K562 (cell line): ENCODE measurements around the gene PDE6D.

Experiments
- ARNT ChIP-seq, 2 experiments: fragments of 450-650 bp; IDR thresholded peaks; 2 replicates each; pipeline ENCODE4 v1.6.1; 2016; ENCODE audit warnings: mild to moderate bottlenecking in 1 of 2
- BHLHE40 ChIP-seq: IDR thresholded peaks from 2 replicates; pipeline ENCODE4 v1.6.1; 2011; ENCODE audit warnings: low read length, improper control_type of control experiment
- CTCF ChIP-seq, 3 experiments: IDR thresholded peaks in 2 of 3; conservative IDR thresholded peaks in 1 of 3; 2 replicates each; pipeline ENCODE4 v1.5.1; 2011 to 2012; ENCODE audit warnings: low read length in 3 of 3, mild to moderate bottlenecking in 3 of 3, control low read depth in 2 of 3, improper control_type of control experiment in 1 of 3, inconsistent platforms in 1 of 3, low read depth in 1 of 3, mixed read lengths in 1 of 3, moderate library complexity in 1 of 3; ENCODE audit not compliant: insufficient read depth in 2 of 3
- EP300 ChIP-seq: IDR thresholded peaks from 2 replicates; pipeline ENCODE4 v1.6.1; 2012; ENCODE audit warnings: low read length, improper control_type of control experiment
- HDAC3 ChIP-seq: fragments of 450-650 bp; IDR thresholded peaks from 2 replicates; pipeline ENCODE4 v1.6.1; 2018; ENCODE audit warnings: borderline replicate concordance, mild to moderate bottlenecking, moderate library complexity; ENCODE audit not compliant: partially characterized antibody
- HNRNPUL1 ChIP-seq: fragments of 200-400 bp; formaldehyde crosslinking; IDR thresholded peaks from 2 replicates; pipeline ENCODE4 v1.6.1; 2017; ENCODE audit warnings: low read length
- NR1H2 ChIP-seq: sonication (generic); formaldehyde crosslinking; IDR thresholded peaks from 2 replicates; pipeline ENCODE4 v1.4.0; 2020; ENCODE audit warnings: mild to moderate bottlenecking, missing genetic modification reagents
- POLR3A ChIP-seq: IDR thresholded peaks from 2 replicates; pipeline ENCODE4 v1.6.1; 2011; ENCODE audit warnings: borderline replicate concordance, mild to moderate bottlenecking, moderate library complexity; ENCODE audit not compliant: insufficient read length, insufficient read depth; ENCODE audit errors: extremely low read depth
- PREB ChIP-seq: sonication (generic); formaldehyde crosslinking; IDR thresholded peaks from 2 replicates; pipeline ENCODE4 v1.8.1; 2023; ENCODE audit warnings: mild to moderate bottlenecking, missing genetic modification reagents
- RFX5 ChIP-seq: IDR thresholded peaks from 2 replicates; pipeline ENCODE4 v1.6.1; 2011; ENCODE audit warnings: low read depth, mild to moderate bottlenecking, improper control_type of control experiment, low read length
- SRF ChIP-seq, 2 experiments: fragments of 250-450, 450-650 bp in 1 of 2; sonication (Bioruptor Pico) in 1 of 2; sonication (generic) in 1 of 2; formaldehyde crosslinking; IDR thresholded peaks; 2 replicates each; pipeline versions ENCODE4 v1.5.0 to v1.5.1; 2020 to 2022; ENCODE audit warnings: mild to moderate bottlenecking in 1 of 2, missing genetic modification reagents in 1 of 2
- THRAP3 ChIP-seq: fragments of 450-650 bp; IDR thresholded peaks from 2 replicates; pipeline ENCODE4 v1.6.1; 2016; ENCODE audit warnings: mild to moderate bottlenecking, inconsistent platforms, borderline replicate concordance
- ZC3H11A ChIP-seq: IDR thresholded peaks from 2 replicates; pipeline ENCODE4 v1.6.1; 2012; ENCODE audit warnings: low read depth, low read length, improper control_type of control experiment

DNA sequence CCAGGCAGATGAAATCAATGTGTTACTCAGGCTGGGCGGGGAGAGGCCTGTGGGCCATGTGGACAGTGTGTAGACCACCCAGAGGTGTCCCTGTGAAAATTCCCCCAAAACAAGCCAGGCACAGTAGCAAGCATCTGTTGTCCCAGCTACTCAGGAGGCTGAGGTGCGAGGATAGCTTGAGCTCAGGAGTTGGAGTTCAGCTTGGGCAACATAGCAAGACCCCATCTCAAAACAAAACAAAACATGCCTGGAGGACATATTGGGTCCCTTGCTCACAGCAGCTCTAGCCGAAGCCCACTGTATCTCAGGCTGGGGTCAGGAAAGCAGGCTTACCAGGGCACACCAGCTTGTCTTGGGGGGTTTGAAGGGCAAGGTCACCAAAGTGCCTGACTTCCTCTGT, 77.1 kb downstream of the PDE6D start:
- TF ChIP-seq HDAC3 (no peak), THRAP3 (no peak), POLR3A (no peak), ARNT (IDR thresholded peaks at IDR 0.05) (no peak), PREB (CRISPR knock-in tag) (no peak), CTCF (IDR thresholded peaks at IDR 0.05 in 2 of 3, conservative IDR thresholded peaks at IDR 0.05 in 1 of 3; ENCODE audit: insufficient read depth in 2 of 3, low read depth in 1 of 3, low read length in 3 of 3) (no peak), RFX5 (no peak), NR1H2 (CRISPR knock-in tag) (no peak), BHLHE40 (no peak), ZC3H11A (no peak), SRF (CRISPR knock-in tag; IDR thresholded peaks at IDR 0.05) (no peak), EP300 (no peak), HNRNPUL1 (no peak)
